Breast epithelium (tissue), 4 donors: ENCODE measurements around the gene SLC6A3. TPM values are rescaled to one million over a fixed set of nuclear protein-coding genes. Genes with fewer than 3 reads are reported as not detected.

Experiments
- DNase-seq, 2 donors: peaks; one replicate each; pipeline ENCODE4 v3.0.0-alpha.2; 2019; ENCODE audit warnings: low spot score in 2 of 2
- H3K27ac ChIP-seq, 2 donors: fragments of 200-600 bp; sonication (generic) in 1 of 2; one replicate each; pipeline ENCODE4 v1.5.1; 2016 to 2019; ENCODE audit warnings: mild to moderate bottlenecking in 1 of 2
- H3K27me3 ChIP-seq, 2 donors: fragments of 200-600 bp; sonication (generic) in 1 of 2; one replicate each; pipeline versions ENCODE4 v1.5.1 to v1.6.0; 2017 to 2019; ENCODE audit warnings: control low read depth in 1 of 2, mild to moderate bottlenecking in 1 of 2
- H3K36me3 ChIP-seq: fragments of 200-600 bp; one replicate; pipeline ENCODE4 v1.5.1; 2019
- H3K4me1 ChIP-seq, 2 donors: fragments of 200-600 bp; sonication (generic); one replicate each; pipeline ENCODE4 v1.5.1; 2016 to 2019; ENCODE audit warnings: control low read depth in 1 of 2
- H3K4me3 ChIP-seq, 3 donors: fragments of 200-600 bp; sonication (generic); 1 replicate in 2 of 3; 2 replicates in 1 of 3; pipeline ENCODE4 v1.5.1; 2016 to 2019; ENCODE audit warnings: mild to moderate bottlenecking in 3 of 3, moderate library complexity in 2 of 3
- H3K9me3 ChIP-seq, 2 donors: fragments of 200-600 bp; sonication (generic) in 1 of 2; one replicate each; pipeline ENCODE4 v1.5.1; 2016 to 2019; ENCODE audit warnings: control low read depth in 1 of 2
- POLR2A ChIP-seq: fragments of 450-650 bp; IDR thresholded peaks from one replicate; pipeline ENCODE4 v1.6.1; 2016; ENCODE audit warnings: antibody characterized with exemption, mild to moderate bottlenecking, moderate library complexity
- POLR2AphosphoS5 ChIP-seq, 3 donors: sonication (generic); formaldehyde crosslinking; IDR thresholded peaks; one replicate each; pipeline ENCODE4 v1.6.1; 2017; ENCODE audit warnings: antibody characterized with exemption in 3 of 3
- intact Hi-C: fragments of 100-400 bp; cut with DNase I; formaldehyde crosslinking; loops from one replicate; pipeline ENCODE4 v1.15.1; 2023; ENCODE audit warnings: low total_unique reads
- total RNA-seq, 3 donors: library from RNA; depleted of rRNA; stranded (reverse); fragments of >200 nt; gene quantifications; one replicate each; pipeline ENCODE4 v1.1.0, GENCODE V29; 2016
- TF ChIP-seq, protein P1 (sequence below), 3 donors: fragments of 450-650 bp; IDR thresholded peaks; one replicate each; pipeline ENCODE4 v1.5.1; 2016 to 2017; ENCODE audit warnings: antibody characterized with exemption in 3 of 3, mild to moderate bottlenecking in 3 of 3, moderate library complexity in 3 of 3

The SLC6A3 gene
- total RNA-seq, 3 donors from 2014 or later: under 0.01 to 0.32 (median 0.15) TPM

DNA sequence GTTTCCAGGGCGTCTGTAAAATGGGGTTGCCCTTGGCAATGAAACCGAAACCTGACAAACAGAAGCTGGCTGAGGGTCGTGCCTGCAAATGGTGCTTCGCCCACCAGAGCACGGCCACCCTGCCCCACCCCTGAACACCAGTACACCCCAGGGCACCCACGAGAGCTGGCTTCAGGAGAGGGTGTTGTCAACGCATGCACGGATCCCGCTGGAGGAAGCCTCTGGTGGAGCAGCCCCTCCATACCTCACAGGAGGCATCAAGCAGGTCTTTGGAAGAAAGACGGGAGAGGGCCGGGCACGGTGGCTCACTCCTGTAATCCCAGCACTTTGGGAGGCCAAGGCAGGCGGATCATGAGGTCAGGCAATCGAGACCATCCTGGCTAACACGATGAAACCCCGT lies 8.6 kb downstream of the SLC6A3 start:
- no peak overlapping the region for H3K27ac ChIP-seq
- DNase-seq: no peak
- no peak for TF ChIP-seq POLR2AphosphoS5 (IDR thresholded peaks at IDR 0.05)
- TF ChIP-seq, protein P1, sequence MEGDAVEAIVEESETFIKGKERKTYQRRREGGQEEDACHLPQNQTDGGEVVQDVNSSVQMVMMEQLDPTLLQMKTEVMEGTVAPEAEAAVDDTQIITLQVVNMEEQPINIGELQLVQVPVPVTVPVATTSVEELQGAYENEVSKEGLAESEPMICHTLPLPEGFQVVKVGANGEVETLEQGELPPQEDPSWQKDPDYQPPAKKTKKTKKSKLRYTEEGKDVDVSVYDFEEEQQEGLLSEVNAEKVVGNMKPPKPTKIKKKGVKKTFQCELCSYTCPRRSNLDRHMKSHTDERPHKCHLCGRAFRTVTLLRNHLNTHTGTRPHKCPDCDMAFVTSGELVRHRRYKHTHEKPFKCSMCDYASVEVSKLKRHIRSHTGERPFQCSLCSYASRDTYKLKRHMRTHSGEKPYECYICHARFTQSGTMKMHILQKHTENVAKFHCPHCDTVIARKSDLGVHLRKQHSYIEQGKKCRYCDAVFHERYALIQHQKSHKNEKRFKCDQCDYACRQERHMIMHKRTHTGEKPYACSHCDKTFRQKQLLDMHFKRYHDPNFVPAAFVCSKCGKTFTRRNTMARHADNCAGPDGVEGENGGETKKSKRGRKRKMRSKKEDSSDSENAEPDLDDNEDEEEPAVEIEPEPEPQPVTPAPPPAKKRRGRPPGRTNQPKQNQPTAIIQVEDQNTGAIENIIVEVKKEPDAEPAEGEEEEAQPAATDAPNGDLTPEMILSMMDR (IDR thresholded peaks at IDR 0.05): no peak
- TF ChIP-seq POLR2A: no peak
- H3K4me3 ChIP-seq: no peak overlapping the region
- no peaks in the 10 kb centered on the region for H3K36me3 ChIP-seq
- H3K27me3 ChIP-seq: peaks cover 0 to 40% of the 10 kb centered on the region in 2 donors
- H3K9me3 ChIP-seq: peaks cover 0 to 3% of the 10 kb centered on the region in 2 donors
- H3K4me1 ChIP-seq: no peaks in the 10 kb centered on the region
- intact Hi-C loops: loop anchor here (1.0 kb wide), 1 partner anchor 18 kb away; no protein-coding TSS in a partner anchor

DNA sequence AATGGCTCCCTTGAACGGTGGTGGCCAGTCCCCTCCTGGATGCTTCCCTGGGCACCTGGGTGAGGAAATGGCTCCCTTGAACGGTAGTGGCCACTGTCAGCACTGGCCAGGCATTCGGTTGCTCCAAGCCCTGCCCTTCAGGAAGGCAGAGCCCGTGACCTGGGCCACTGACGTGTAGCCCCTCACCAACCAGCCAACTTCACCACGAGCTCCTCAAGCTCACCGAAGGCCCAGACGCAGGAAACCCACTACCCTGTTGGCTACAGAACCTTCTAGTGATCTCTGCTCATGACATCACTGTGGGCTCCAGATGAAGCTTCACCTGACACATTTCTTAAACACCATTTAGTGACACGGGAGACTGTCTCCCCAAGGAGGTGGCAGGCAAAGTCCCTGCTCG lies 9.2 kb downstream of the SLC6A3 start:
- DNase-seq: no peak
- Histone ChIP-seq H3K27ac (no peak overlapping the region), H3K36me3 (no peaks in the 10 kb centered on the region), H3K27me3 (peaks cover 0 to 33% of the 10 kb centered on the region in 2 donors), H3K4me3 (no peak overlapping the region), H3K4me1 (no peaks in the 10 kb centered on the region), H3K9me3 (peaks cover 0 to 3% of the 10 kb centered on the region in 2 donors)
- intact Hi-C loops: loop anchor here (1.0 kb wide), 1 partner anchor 18 kb away; no protein-coding TSS in a partner anchor
- TF ChIP-seq, protein P1 (IDR thresholded peaks at IDR 0.05): no peak
- TF ChIP-seq POLR2AphosphoS5 (IDR thresholded peaks at IDR 0.05) (no peak), POLR2A (no peak)

DNA sequence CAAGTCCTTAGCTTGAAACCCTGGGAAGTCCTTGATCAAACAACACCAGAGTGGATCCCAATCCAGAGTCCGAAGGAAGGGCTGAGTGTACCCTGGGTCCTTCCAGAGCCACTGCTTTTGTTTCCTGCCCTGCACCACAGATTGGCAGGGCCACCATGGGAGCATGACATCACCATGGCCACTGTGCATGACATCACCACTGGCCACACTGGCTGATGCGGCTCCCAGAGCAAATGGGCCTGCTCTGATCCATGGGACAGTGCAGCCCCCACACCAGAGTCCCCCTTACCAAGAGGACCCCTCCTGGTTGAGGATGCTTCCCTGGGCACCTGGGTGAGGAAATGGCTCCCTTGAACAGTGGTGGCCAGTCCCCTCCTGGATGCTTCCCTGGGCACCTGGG lies 9.9 kb downstream of the SLC6A3 start:
- H3K27me3 ChIP-seq: peaks cover 0 to 27% of the 10 kb centered on the region in 2 donors
- intact Hi-C loops: no loop called here
- no peak for DNase-seq

DNA sequence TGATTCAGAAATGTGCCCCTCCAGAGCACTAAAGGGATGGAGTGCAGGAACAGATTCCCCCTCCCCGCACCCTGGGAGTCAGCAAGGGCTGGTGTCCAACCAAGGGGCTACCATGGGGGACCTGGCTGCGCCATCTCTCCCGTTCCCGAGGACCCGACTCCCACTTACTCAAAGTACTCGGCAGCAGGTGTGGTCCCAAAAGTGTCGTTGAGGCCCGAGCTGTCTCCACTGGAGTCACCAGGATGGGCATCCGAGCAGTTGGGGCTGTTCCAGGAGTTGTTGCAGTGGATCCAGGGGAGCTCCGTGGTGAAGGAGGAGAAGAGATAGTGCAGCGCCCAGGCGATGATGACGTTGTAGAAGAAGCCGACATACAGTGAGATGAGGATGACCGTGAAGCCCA lies 12.9 kb downstream of the SLC6A3 start:
- no peak overlapping the region for H3K27ac ChIP-seq
- peaks cover 27 to 28% of the 10 kb centered on the region in 2 donors for H3K9me3 ChIP-seq
- intact Hi-C loops: no loop called here
- peaks cover 0 to 3% of the 10 kb centered on the region in 2 donors for H3K27me3 ChIP-seq
- no peaks in the 10 kb centered on the region for H3K4me1 ChIP-seq
- no peak overlapping the region for H3K4me3 ChIP-seq
- no peaks in the 10 kb centered on the region for H3K36me3 ChIP-seq
- peak in 1 of 2 donors; percentile 37 for DNase-seq
- TF ChIP-seq POLR2AphosphoS5 (IDR thresholded peaks at IDR 0.05) (no peak), POLR2A (no peak)
- TF ChIP-seq, protein P1 (IDR thresholded peaks at IDR 0.05): no peak

More for the DNA sequence above, 9.9 kb downstream of the SLC6A3 start:
- Histone ChIP-seq H3K4me1 (no peaks in the 10 kb centered on the region), H3K27ac (no peak overlapping the region), H3K4me3 (no peak overlapping the region), H3K9me3 (peaks cover 0 to 6% of the 10 kb centered on the region in 2 donors), H3K36me3 (no peaks in the 10 kb centered on the region)
- TF ChIP-seq POLR2AphosphoS5 (IDR thresholded peaks at IDR 0.05): no peak
- no peak for TF ChIP-seq POLR2A
- TF ChIP-seq, protein P1 (IDR thresholded peaks at IDR 0.05): no peak

DNA sequence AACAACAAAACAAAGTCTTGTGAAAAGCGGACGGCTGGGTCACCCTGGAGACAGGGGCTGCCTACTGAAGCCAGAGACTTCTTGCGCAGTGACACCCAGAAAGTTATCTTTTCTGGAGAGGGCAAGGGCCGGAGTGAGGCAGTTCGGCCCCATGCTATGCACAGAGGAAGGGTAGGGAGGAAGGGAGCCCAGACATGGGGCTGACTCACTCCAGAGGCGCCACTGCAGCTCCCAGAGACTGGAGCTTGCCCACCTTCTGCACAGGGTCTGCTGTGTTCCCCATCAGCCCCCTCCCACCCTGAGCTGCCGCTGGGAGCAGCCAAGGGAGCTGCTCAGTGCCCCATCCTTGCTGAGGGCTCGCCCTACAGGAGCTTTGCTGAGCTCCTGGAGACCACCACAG lies 13.3 kb downstream of the SLC6A3 start:
- Histone ChIP-seq H3K4me3 (no peak overlapping the region), H3K27me3 (peaks cover 0 to 2% of the 10 kb centered on the region in 2 donors), H3K4me1 (no peaks in the 10 kb centered on the region), H3K27ac (no peak overlapping the region), H3K9me3 (peaks cover 29 to 32% of the 10 kb centered on the region in 2 donors), H3K36me3 (no peaks in the 10 kb centered on the region)
- intact Hi-C loops: no loop called here
- peak in 1 of 2 donors; percentile 22 for DNase-seq
- no peak for TF ChIP-seq POLR2A
- TF ChIP-seq, protein P1 (IDR thresholded peaks at IDR 0.05): no peak
- no peak for TF ChIP-seq POLR2AphosphoS5 (IDR thresholded peaks at IDR 0.05)
